ENCODE measurements around the gene ZNF804B.

Gene ZNF804B

GRCh38 chr7:88795553-88795952 is 36.1 kb downstream of the ZNF804B start, which contains the start of gene TEX47:
Gene TEX47 (minus strand): TSS chr7:88795737. CDS start chr7:88794942, 795 bp downstream.
- TF ChIP-seq CTCF (IDR thresholded peaks at IDR 0.05; ENCODE audit: insufficient read depth, low read length, poor library complexity, severe bottlenecking) = no peak
- Histone ChIP-seq H3K4me3 (replicated peaks; ENCODE audit: low read depth, low read length) (no peak within 1 kb of the TSS), H3K36me3 (ENCODE audit: control insufficient read depth, insufficient read depth, low read length) (no peaks in the 10 kb centered on the region), H3K27me3 (replicated peaks; ENCODE audit: control insufficient read depth, insufficient read depth, low read length) (no peaks in the 10 kb centered on the region)
- no peak for DNase-seq (ENCODE audit: extremely low read depth, insufficient read length)

- TF ChIP-seq CTCF (IDR thresholded peaks at IDR 0.05; ENCODE audit: insufficient read depth, low read length, poor library complexity, severe bottlenecking) = no peak
- H3K27me3 ChIP-seq (replicated peaks; ENCODE audit: control insufficient read depth, insufficient read depth, low read length) = no peaks in the 10 kb centered on the region
- no peaks in the 10 kb centered on the region for H3K36me3 ChIP-seq (ENCODE audit: control insufficient read depth, insufficient read depth, low read length)
- H3K4me3 ChIP-seq (replicated peaks; ENCODE audit: low read depth, low read length) = no peak overlapping the region
- no peak for DNase-seq (ENCODE audit: extremely low read depth, insufficient read length)
Observed at GRCh38 chr7:88801046-88801445, 41.5 kb downstream of the ZNF804B start.

GRCh38 chr7:88806280-88807037 is 47.0 kb downstream of the ZNF804B start:
- TF ChIP-seq CTCF (IDR thresholded peaks at IDR 0.05; ENCODE audit: insufficient read depth, low read length, poor library complexity, severe bottlenecking) = no peak
- H3K27me3 ChIP-seq (replicated peaks; ENCODE audit: control insufficient read depth, insufficient read depth, low read length) = no peaks in the 10 kb centered on the region
- no peaks in the 10 kb centered on the region for H3K36me3 ChIP-seq (ENCODE audit: control insufficient read depth, insufficient read depth, low read length)
- DNase-seq (ENCODE audit: extremely low read depth, insufficient read length) = no peak
- H3K4me3 ChIP-seq (replicated peaks; ENCODE audit: low read depth, low read length) = no peak overlapping the region

- no peak for DNase-seq (ENCODE audit: extremely low read depth, insufficient read length)
- Histone ChIP-seq H3K4me3 (replicated peaks; ENCODE audit: low read depth, low read length) (no peak overlapping the region), H3K27me3 (replicated peaks; ENCODE audit: control insufficient read depth, insufficient read depth, low read length) (no peaks in the 10 kb centered on the region), H3K36me3 (ENCODE audit: control insufficient read depth, insufficient read depth, low read length) (no peaks in the 10 kb centered on the region)
- no peak for TF ChIP-seq CTCF (IDR thresholded peaks at IDR 0.05; ENCODE audit: insufficient read depth, low read length, poor library complexity, severe bottlenecking)
Observed at GRCh38 chr7:88818552-88818951, 59.1 kb downstream of the ZNF804B start.

GRCh38 chr7:88826222-88826621 is 66.7 kb downstream of the ZNF804B start:
- H3K27me3 ChIP-seq (replicated peaks; ENCODE audit: control insufficient read depth, insufficient read depth, low read length) = no peaks in the 10 kb centered on the region
- H3K4me3 ChIP-seq (replicated peaks; ENCODE audit: low read depth, low read length) = no peak overlapping the region
- no peaks in the 10 kb centered on the region for H3K36me3 ChIP-seq (ENCODE audit: control insufficient read depth, insufficient read depth, low read length)
- no peak for TF ChIP-seq CTCF (IDR thresholded peaks at IDR 0.05; ENCODE audit: insufficient read depth, low read length, poor library complexity, severe bottlenecking)
- no peak for DNase-seq (ENCODE audit: extremely low read depth, insufficient read length)

Measured in GM06990 (cell line).